GM18858 (cell line): ENCODE results near the gene WDR35.
A peak's percentile ranks its signal among the peaks of the same experiment; 100 is the strongest.

Source experiments
- ATAC-seq: cut with Tn5 transposase; IDR thresholded peaks from one replicate; pipeline ENCODE4 v1.9.1; 2021; ENCODE audit not compliant: unreplicated experiment

The WDR35 gene

DNA sequence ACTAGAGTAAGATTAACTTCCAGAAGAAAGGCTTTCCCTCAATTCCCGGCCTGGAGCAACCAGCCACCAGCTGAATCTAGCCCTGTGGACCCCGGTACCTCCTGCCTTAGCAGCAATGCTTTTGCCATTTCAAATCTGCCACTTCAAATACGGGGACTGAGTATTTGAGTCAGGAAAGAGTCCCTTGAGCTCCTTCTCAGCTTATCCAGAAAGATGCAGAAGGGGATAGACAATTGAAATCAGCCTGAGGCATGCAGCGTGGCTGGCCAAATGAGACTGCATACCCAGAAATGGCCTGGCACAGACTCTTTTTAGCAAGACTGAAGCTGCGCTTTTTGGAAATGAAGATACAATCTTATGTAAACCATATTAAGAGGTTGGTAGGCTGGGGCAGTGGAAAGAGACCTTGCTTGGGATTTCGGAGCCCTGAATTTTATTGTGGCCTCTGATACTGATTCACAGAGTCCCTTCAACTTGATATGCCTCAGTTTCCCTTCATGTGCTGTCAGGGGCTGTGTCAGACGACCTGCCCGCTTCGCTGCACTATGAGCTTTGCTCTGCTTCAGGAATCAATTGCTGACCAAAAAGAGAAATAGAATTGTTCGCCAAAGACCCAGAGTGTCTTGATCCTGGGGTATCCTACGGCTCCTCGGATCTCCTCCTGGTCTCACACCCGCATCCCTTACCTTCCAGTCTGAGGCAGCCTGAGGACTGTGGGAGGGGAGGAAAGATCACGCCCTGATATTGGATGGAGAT is 21.5 kb upstream of the WDR35 start:
- no peak for ATAC-seq

GRCh38 chr2:20008703-20009102 is 18.8 kb upstream of the WDR35 start:
- ATAC-seq: no peak

DNA sequence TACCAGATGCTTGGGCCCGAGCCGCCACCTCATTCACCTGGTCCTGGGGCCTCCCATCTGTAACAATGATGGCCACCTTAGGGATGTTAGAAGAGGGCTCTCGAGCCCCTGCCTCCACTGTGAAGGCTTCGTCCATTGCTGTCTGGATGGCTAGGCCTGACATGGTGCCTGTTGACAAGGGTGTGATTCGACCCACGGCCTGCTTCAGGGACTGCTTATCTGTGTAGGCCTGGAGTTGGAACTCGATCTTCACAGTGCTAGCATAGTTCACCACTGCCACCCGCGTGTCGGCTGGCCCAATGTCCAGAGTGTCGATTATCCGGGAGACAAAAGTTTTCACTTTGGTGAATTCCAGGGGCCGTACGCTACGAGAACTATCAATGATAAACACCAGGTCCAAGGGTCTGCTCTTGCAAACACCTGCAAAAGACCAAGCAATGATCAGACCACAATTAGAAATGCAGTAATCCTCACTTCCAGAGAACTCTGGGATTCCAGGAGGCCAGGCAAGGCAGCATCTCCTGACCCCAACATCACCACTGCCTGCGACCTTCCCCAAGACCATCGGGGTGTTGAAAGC is 16.1 kb upstream of the WDR35 start:
- no peak for ATAC-seq

- ATAC-seq: no peak
Observed at GRCh38 chr2:20005067-20005627, 15.2 kb upstream of the WDR35 start.

DNA sequence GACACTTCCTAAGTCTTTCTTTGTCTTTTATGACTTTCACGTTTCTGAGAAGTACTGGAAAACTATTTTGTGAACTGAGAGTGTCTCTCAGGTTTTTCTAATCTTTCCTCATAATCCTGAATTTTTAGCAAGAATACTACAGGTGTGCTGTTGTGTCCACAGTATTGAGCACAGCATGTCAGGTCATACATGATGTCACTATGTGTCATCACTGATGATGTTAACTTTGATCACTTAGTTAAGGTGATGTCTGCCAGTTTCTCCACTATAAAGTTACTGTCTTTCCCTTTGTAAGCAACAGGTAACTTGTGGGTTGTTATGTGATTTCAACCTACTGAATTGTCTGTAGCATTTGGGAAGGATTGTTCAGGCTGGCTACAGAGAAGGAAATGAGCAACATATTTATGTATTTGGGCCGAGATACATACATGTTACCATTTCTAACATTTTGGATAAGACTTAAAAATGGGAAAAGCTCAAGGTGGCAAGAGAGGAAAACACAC is 11.5 kb upstream of the WDR35 start:
- no peak for ATAC-seq

DNA sequence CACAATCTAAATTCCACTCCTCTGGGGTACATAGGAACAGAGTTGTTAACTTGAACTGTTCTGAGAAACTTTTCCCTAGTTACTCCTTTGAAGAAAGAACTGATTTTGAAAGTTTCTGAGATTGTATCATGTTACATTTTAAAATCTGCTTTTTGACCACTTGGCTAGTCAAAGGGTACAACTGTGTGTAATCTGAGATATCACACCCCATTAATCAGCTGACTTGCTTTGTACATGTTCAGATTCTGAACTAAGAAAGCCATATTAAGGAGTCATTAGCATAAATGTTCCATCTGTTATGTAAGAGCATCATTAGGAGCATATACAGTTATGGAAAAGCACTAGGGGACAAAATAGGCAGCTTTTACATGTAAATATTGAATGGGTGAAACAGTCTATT is 3.8 kb upstream of the WDR35 start:
- no peak for ATAC-seq

GRCh38 chr2:19991895-19992294 is 2.0 kb upstream of the WDR35 start:
- ATAC-seq: no peak

- no peak for ATAC-seq
Observed at GRCh38 chr2:19990416-19990728, 467 bp upstream of the WDR35 start.

GRCh38 chr2:19989342-19989666 is 601 bp downstream of the WDR35 start:
- no peak for ATAC-seq

GRCh38 chr2:19988600-19988999 is 1.3 kb downstream of the WDR35 start:
- no peak for ATAC-seq

DNA sequence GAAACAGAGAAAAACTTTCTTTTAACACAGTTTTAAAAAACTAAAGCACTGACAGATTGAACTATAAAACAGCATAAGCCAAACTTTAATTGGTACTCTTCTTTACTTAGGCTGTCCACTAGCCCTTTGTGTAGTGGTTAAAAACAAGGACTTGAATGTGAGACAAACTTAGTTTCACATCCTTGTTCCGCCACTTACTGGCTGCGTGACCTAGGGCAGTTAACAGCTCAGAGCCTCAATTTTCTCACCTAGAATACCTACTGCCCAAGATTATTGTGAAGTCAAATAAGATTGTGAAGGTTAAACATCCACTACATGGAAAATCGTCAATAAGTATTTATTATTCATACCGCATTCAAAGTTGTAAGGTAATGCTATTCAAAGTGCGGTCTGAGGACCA is 2.0 kb downstream of the WDR35 start:
- peak; percentile 79 for ATAC-seq

DNA sequence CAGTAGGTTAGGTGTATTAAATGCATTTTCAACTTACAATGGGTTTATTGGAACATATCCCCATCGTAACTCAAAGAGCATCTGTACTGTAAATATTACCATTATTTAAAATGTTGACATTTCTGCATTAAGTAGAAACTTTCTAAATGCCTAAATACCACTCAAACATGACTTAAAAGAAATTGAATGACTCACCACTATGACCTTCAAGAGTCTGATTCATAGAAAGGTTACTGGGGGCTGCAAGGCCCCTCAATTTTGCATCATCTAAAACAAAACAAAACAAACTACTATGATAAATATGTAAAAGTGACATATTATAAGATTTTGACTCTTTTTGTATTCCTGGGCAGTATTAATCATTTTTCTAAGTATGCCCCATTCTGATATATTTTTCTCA is 7.6 kb downstream of the WDR35 start:
- ATAC-seq: no peak

DNA sequence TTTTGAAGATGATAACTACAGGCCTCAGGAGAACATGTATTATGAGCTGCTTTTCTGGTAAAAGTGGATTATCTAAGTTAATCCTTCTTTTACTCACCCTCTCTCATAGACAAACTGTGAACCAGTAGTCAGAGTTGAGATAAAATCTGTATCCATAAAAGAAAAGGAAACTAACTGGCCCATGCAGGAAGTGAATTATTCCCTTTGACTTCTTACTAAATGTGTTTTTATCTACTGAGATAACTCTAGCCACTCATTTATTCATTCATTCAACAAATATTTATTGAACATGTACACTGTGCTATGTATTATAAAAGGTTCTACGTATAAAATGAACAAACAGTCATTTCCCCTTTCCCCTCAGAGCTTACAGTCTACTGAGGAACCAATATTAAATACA is 10.0 kb downstream of the WDR35 start:
- no peak for ATAC-seq

GRCh38 chr2:19973466-19973865 is 16.4 kb downstream of the WDR35 start:
- ATAC-seq: no peak

DNA sequence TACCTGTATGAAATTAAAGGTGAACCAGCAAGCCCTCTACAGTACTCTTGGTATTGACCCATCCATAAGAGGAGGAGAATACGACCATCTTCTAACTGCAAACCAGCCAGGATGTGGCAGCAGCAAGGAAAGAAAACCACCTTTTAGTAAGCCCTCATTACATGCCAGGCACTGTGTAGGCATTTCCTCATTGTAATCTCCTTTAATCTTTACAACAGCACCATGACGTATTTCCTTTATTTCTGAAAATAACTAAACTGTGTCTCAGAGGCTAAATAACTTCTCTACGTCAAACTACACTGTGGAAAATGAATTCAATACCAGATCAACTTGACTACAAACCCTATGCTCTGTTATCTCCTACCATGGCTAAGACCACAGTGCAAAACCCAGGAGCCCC is 18.2 kb downstream of the WDR35 start:
- no peak for ATAC-seq

- no peak for ATAC-seq
Observed at GRCh38 chr2:19963386-19963785, 26.5 kb downstream of the WDR35 start.

DNA sequence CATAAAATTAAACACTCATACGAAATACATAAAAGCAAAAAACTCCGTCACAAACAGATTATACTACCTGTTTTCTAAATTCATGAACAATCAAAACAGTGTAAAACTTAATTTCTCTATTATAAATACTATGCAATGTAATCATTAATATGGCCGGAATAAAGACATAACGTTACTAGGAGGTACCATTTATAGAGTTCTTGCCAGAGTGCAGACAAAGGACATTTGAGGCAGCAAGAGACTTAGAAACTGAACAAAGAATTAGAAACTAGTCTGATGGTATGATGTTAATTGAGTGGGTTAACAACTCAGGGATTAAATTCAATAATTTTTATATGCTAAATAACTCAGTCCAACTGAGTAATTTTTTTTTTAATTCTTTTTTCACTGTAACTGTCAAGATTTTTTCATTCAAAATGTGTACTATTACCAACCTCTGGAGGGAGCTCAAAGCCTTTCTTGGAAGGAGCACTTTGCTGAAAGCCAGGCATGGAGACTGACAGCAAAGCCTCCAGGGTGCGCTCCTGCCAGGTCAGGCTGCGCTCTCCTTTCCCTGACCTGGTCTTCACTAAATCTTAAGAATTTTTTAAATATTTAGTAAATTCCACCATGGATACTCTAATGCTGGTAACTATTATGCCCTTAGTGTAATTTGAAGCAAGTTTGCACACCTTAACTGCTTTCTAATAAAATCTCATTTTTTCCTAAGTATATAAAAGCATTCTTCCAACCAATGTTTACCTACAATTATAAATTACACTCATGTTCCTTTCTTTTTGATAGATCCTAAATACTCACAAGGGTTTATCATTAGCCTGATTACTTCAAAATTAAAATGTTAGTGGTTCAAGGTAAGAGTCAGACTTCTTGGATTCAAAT is 34.1 kb downstream of the WDR35 start:
- ATAC-seq: peak; percentile 94

DNA sequence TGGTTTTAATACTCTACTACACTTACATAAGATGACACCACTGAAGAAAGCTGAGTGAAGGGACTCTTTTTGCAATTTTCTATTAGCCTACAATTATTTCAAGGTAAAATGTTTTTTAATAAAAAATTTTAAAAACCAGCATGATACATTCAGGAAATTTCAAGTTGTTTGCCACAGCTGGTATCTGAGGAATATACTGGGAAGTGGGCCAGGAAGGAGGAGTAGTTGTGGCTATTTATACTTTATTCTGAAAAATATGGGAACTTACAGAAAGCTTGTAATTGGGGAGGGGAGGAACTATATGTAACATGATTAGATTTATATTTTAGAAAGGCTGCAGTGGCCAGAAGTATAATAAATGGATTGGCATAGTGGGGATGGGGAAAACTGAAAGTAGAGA is 40.8 kb downstream of the WDR35 start:
- ATAC-seq: no peak

GRCh38 chr2:19947184-19947940 is 42.5 kb downstream of the WDR35 start:
- no peak for ATAC-seq

DNA sequence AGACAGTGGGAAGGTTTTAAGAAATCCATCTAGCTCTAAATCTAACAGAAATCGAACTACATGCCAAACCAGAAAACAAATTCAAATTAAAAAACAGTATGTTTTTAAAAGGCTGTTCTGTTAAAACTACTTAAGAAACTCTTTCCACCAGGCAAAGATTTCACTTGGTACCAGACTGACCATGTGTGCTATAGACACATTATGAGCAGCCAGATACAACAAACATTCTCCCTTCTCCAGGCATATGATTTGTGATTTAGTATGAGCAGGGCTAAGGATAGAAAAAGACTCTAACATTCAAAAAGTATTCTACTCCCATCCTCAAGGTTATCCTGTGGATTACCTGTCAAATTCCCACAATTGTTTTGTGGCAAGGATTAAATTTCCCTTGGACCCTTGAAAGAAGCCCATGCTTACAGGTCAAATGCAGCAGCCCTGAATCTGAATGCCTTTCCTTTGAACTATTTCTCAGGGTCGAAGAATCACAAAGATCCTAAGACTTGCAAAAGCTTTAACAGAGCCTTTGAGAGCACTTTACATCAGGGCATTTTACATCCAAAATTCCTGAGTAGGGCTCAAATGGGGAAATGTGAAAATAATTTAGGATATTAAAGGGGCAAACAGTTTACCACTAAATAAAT is 45.6 kb downstream of the WDR35 start:
- no peak for ATAC-seq

DNA sequence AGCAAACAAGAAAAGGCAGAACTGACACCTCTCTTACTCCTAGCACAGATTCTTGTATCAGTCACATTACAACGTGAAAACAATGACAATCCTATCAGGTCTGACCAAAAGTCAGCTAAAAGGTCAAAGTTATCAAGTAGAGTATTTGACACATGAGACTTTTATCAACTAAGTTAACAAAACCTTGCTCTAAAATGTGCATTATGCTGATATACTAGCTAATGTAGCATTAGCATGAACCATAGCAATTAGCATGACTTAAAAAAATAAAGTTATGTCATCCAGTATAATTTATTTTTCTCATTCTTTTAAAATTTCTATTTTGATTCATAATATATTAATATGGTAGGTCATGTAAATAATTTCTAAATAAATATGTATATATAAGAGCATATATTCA is 46.7 kb downstream of the WDR35 start:
- no peak for ATAC-seq
